ENCODE results near the gene TMEM74B. TPM values are rescaled to one million over a fixed set of nuclear protein-coding genes. Genes with fewer than 3 reads are reported as not detected.
"Not testable (repeated sequence)": the region's sequence is repeated elsewhere in the genome, so short reads cannot be mapped to it uniquely, and the experiment has no call there.

Gene TMEM74B
- total RNA-seq, 2 donors from 2014 or later = 2.2 to 3.4 TPM

DNA sequence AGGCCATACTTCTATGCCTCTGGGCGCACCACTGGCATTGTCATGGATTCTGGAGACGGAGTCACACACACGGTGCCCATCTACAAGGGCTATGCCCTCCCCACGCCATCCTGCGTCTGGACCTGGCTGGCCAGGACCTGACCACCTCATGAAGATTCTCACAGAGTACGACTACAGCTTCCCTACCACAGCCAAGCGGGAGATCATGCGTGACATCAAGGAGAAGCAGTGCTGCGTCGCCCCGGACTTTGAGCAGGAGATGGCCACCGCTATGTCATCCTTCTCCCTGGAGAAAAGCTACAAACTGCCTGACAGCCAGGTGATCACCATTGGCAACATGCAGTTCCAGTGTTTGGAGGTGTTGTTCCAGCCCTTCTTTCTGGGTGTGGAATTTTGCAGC is 23.8 kb downstream of the TMEM74B start:
- intact Hi-C loops (cut with DNase I, micrococcal nuclease) = no loop called here
- DNase-seq (no peak), ATAC-seq (no peak)

DNA sequence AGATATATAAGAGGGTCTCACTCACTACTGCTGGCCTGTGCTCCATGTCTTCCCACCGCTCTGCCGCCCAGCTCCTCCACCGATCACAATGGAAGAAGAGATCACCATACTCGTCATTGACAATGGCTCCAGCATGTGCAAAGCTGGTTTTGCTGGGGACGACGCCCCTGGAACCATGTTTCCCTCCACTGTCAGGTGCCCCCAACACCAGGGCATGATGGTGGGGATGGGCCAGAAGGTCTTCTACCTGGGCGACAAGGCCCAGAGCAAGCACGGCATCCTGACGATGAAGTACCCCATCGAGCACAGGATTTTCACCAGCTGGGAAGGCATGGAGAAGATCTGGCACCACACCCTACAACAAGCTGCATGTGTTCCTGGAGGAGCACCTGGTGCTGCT is 24.3 kb downstream of the TMEM74B start:
- intact Hi-C loops (cut with DNase I, micrococcal nuclease) = no loop called here
- no peak for ATAC-seq

DNA sequence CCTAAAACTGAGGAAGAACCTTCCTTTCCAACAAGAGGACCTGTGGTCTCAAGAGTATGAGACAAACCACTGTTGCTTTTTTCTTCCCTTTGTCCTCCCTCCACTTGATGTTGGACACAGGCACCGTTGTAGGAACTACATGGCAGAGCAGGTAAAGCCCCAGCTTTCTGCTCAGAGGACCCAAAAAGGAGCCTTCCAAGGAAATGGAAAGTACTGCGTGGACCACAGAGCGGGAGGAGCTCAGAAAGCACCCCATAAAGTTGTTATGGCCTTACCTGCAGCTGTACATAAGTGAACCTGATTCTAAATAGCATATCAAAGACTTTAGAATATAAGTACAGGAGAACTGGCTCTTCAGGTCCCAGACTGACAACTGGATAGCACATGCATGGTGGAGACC is 29.4 kb downstream of the TMEM74B start:
- no peak for ATAC-seq

More for the DNA sequence above, 24.3 kb downstream of the TMEM74B start:
- no peak for DNase-seq

DNA sequence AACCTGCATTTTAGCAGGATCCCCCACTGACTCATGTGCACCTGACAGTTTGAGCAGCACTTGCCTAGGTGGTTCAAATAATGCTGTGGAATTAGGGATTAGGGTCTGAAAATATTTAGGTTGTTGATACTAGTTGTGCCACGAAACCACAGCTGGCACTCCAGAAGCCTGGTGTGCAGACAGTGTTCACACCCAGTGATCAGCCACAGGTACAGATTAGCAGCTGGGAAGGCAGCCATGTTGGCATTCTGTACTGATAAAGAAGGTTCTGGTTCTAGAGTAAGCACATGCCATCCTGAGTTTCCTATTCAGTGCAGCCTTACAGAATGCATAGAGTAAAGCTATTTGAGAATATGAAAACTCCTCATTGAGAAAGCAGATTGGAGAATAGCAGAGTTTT is 30.1 kb downstream of the TMEM74B start:
- DNase-seq (no peak), ATAC-seq (no peak)
- intact Hi-C loops (cut with DNase I, micrococcal nuclease) = no loop called here

More for the DNA sequence above, 29.4 kb downstream of the TMEM74B start:
- intact Hi-C loops (cut with DNase I, micrococcal nuclease) = no loop called here
- DNase-seq = no peak

DNA sequence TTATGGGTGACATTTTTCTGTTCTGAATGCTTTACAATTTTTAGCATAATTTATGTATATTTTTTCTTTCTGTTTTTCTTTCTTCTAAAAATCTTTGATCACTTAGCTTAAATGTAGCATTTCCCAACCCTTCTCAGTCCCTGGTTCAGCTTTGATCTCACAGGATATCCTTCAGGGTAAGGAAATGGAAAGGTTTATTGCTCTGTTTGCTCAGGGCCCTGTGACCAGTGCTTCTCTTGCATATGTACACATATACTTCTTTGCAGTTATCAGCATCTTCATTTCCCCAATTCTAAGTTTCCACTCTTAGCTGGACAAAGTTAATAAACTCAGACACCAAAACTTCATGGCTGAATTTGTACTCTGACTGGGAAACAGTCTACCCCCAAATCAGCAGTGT is 30.6 kb downstream of the TMEM74B start:
- intact Hi-C loops (cut with DNase I, micrococcal nuclease) = no loop called here
- ATAC-seq (peak; percentile 79), DNase-seq (no peak)

DNA sequence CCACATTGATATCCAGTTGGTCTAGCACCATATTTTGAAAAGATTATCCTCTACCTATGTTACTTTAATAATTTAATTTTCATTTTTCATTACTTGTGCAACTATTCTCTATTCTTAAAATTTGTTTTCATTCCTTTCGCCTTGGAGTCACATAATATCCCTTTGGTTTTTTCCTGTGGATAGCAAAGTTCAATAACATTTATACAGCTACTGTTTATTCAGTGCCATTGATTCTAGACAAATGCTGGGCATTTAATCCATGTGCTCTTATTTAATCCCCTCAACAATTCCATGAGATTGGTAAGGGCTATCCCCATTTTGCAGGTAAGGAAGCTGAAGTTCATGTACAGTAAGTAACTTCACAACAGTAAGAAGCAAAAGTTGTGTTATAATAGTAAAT is 33.8 kb downstream of the TMEM74B start:
- intact Hi-C loops (cut with DNase I, micrococcal nuclease) = no loop called here
- ATAC-seq = no peak
- DNase-seq = no peak

DNA sequence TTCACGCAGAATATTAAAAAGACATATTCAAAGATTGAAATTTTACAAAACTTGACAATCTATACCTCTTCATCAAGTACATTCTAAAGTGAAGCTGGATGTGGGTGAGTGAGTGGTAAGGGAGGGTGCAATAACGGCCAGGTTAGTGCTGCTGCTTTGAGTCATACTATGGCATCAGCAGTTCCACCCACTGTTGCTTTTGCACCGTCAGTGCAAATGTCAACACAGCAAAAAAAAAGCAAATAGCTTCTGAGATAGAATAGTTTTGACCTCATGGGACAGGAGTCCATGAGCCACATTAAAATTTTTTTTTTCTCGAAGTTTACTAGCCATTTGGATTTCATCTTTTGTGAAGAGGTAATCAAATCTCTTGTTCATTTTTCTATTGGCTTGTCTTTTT is 34.6 kb downstream of the TMEM74B start:
- DNase-seq (no peak), ATAC-seq (peak; percentile 91)
- intact Hi-C loops (cut with DNase I, micrococcal nuclease) = no loop called here

DNA sequence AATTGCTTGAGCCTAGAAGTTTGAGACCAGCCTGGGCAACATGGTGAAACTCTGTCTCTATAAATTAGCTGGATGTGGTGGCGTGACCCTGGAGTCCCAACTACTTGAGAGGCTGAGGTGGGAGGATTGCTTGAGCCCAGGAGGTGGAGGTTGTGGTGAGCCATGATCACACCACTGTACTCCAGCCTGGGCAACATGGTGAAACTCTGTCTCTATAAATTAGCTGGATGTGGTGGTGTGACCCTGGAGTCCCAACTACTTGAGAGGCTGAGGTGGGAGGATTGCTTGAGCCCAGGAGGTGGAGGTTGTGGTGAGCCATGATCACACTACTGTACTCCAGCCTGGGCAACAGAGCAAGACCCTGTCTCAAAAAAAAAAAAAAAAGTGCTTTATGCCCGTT is 35.0 kb downstream of the TMEM74B start:
- DNase-seq; intact Hi-C loops (cut with DNase I, micrococcal nuclease): not testable (repeated sequence)
- ATAC-seq = peak; percentile 19

DNA sequence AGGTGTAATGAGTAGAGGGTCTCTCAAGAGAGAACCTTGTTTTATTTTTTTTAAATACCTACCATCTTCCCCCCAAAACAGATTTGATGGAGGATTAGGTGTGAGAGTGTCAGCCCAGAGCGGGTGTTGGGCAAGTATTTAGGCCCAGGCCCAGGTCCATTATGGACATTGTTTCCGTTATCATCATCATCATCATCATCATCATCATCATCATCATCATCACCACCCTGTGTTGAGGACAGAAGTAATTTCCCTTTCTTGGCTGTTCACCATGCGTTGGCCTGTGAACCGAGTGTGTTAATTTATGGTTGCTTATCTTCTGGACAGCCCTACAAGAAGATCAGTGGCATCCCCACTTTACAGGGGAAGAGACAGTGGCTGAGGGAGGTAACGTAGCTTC is 37.8 kb downstream of the TMEM74B start:
- no peak for DNase-seq
- no peak for ATAC-seq
- intact Hi-C loops (cut with DNase I, micrococcal nuclease) = no loop called here

DNA sequence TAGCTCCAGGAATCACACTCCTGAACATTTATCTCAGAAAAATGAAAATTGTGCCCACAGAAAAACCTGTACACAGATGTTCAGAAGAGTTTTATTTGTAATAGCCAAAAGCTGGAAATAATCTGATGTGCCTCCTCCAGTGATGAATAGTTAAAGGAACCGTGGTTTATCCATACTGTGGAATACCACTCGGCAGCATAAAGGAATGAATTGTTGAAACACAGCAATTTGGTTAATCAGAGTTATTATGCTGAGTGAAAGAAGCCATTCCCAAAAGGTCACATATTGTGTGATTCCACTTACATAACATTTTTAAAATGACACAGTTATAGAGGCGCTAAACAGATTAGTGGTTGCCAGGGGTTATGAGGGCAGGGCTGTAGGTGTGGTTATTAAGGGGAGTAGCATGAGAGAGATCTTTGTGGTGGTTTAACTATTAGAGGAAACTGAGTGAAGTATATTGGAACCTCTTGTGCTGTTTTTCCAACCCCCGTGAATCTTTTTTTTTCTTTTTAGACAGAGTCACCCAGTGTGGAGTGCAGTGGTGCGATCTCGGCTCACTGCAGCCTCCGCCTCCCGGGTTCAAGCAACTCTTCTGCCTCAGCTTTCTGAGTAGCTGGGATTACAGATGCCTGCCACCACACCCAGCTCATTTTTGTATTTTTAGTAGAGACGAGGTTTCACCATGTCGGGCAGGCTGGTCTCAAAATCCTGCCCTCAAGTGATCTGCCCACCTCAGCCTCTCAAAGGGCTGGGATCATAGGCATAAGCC is 40.2 kb downstream of the TMEM74B start:
- intact Hi-C loops (cut with DNase I, micrococcal nuclease) = no loop called here
- DNase-seq (no peak), ATAC-seq (no peak)

DNA sequence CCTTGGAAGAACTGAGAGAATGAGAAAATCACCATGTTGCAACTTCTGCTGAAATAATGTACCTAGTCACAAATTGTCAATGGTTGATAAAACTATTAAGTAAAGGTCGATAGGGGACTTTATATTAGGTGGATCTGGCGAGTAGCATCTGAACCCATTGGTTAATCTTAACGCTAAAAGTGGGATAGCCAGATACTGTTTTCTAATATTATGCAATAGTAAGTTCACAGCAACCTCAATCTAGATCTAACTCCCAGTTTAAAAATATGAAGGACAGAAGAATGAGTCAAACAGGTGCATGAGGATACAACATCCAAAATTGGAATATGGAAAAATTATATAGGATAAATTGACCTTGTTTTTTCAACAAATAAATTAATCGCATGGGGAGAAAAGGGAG is 47.5 kb downstream of the TMEM74B start:
- intact Hi-C loops (cut with DNase I, micrococcal nuclease) = no loop called here
- no peak for DNase-seq
- no peak for ATAC-seq

DNA sequence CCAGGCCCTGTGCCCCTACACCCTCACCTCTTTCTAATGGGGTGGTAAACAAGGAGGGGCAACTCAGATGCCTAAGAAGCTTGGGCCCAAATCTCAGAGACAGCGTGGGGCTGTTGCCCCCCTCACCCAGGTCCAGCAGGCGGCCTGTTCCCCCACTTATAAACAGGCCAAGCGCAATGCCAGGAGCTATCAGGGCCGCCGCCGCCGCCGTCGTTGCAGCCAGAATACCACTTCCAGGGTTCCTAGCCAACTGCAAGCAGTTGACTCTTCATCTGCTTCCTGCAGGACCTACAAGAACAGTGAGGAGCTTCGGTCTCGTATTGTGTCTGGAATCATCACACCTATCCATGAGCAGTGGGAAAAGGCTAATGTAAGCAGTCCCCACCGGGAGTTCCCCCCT is 49.9 kb downstream of the TMEM74B start:
- DNase-seq = no peak
- intact Hi-C loops (cut with DNase I, micrococcal nuclease) = no loop called here
- ATAC-seq = no peak

DNA sequence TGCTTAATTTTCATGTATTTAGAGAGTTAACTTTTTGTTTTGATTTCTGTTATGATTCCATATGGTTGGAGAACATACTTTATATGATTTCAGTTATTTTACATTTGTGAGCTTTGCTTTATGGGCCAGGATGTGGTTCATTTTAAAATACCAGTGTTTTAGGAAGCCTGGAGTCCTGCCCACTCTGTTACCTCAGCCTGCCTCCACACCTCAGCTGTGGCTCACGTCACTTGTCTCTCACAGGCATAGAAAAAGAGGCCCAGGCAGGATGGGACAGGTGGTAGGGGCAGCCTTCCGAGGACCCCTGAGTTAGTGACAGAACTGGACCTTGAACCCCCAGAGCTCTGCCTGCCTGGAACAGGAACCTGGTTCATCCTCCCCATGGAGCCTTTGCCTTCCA is 50.4 kb downstream of the TMEM74B start:
- ATAC-seq (no peak), DNase-seq (no peak)
- intact Hi-C loops (cut with DNase I, micrococcal nuclease) = no loop called here

DNA sequence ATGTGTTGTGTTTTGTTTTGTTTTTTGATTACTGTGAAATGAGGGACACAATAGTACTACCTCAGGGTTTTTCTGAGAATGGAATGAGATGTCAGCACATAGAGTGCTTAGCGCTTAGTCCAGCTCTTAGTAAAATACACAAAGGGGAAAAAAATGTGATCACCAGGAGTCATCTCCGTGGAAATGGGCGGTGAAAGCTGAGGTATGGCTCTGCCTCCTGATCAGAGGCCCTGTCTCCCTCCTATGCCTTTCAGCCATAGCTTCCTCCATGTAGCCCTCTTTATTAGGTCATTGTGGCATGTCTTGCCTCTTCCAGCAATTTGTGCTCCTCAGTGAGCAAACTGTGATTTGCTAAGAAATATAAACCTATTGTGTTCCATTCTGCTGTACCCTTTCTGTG is 53.4 kb downstream of the TMEM74B start:
- intact Hi-C loops (cut with DNase I, micrococcal nuclease) = no loop called here
- ATAC-seq (no peak), DNase-seq (no peak)

DNA sequence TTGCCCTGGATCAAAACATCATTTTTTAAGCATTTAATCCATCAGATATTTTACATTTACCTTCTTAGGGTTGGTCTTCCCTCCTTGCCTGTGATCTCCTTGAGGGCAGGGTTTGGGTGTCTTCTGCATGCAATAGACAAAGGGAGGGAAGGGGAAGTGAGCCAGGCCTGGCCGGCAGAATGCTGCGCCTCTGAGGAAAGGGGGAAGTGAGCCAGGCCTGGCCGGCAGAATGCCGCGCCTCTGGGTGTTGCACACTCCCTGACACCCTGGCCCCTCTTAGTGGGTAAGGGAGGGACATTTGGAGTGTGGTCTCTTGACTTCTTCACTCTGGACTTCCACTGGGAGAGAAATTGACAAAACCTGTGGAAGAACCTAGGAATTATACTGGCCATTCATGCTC is 53.9 kb downstream of the TMEM74B start:
- DNase-seq (peak; percentile 22 to 32), ATAC-seq (peak; percentile 51)
- intact Hi-C loops (cut with DNase I, micrococcal nuclease) = no loop called here

Other genes starting within 250 kb of the TMEM74B start
- under 1 TPM in 1 of 2 donors, not detected in 1; 0.11 TPM for gene RSPO4, start 182.7 kb downstream of the TMEM74B start, total RNA-seq
- gene PSMF1, start 66.4 kb downstream of the TMEM74B start, total RNA-seq = 100 to 1,000 TPM; 119 to 133 TPM
- under 1 TPM; 0.18 to 0.59 TPM for gene C20orf202, start 18.5 kb upstream of the TMEM74B start, total RNA-seq
- not detected for gene RAD21L1, start 41.1 kb upstream of the TMEM74B start, total RNA-seq
- gene SNPH, start 81.3 kb upstream of the TMEM74B start, total RNA-seq = 1 to 10 TPM; 1.4 to 2.4 TPM
- 100 to 1,000 TPM; 262 to 489 TPM for gene SDCBP2, start 144.2 kb upstream of the TMEM74B start, total RNA-seq
- 100 to 1,000 TPM; 259 to 309 TPM for gene FKBP1A, start 208.1 kb upstream of the TMEM74B start, total RNA-seq